C4-2B (cell line): ENCODE data around the gene TPRN.

ENCODE experiments used
- H3K27ac ChIP-seq: fragments of 450-650 bp; 2 replicates; pipeline ENCODE4 v1.5.1; 2017
- CTCF ChIP-seq: fragments of 450-650 bp; conservative IDR thresholded peaks from 2 replicates; pipeline ENCODE4 v1.5.1; 2017; ENCODE audit warnings: mild to moderate bottlenecking
- ZFX ChIP-seq: fragments of 450-650 bp; IDR thresholded peaks from 2 replicates; pipeline ENCODE4 v1.6.1; 2017

TPRN gene

GRCh38 chr9:137224830-137225694 lies 24.5 kb upstream of the TPRN start, which contains the start of gene CYSRT1:
CYSRT1 (plus strand) TSS chr9:137225174; CDS start chr9:137225622, 448 bp downstream.
- H3K27ac ChIP-seq: peak within 1 kb of the TSS; percentile 90
- TF ChIP-seq CTCF: no peak
- no peak for TF ChIP-seq ZFX

GRCh38 chr9:137223078-137223970 lies 22.8 kb upstream of the TPRN start:
- H3K27ac ChIP-seq: peak overlapping the region; percentile 88
- TF ChIP-seq ZFX: peak; percentile 52; the same call in 1 of the 2 replicates
- no peak for TF ChIP-seq CTCF

GRCh38 chr9:137222190-137223077 lies 21.9 kb upstream of the TPRN start, which contains the start of gene RNF208:
RNF208 (minus strand) TSS chr9:137222240; CDS start chr9:137221212, 1,028 bp downstream.
- TF ChIP-seq ZFX (peak; percentile 65), CTCF (no peak)

GRCh38 chr9:137221506-137222111 lies 21.1 kb upstream of the TPRN start:
- TF ChIP-seq CTCF (no peak), ZFX (peak; percentile 33)
- H3K27ac ChIP-seq: peak overlapping the region; percentile 88

More at GRCh38 chr9:137222190-137223077, 21.9 kb upstream of the TPRN start, which contains the start of gene RNF208:
- peak within 1 kb of the TSS; percentile 88 for H3K27ac ChIP-seq

GRCh38 chr9:137221095-137221505 lies 20.6 kb upstream of the TPRN start:
- TF ChIP-seq ZFX (no peak), CTCF (no peak)
- H3K27ac ChIP-seq: peak overlapping the region; percentile 88
